Mesenchymal stem cell (in vitro differentiated cells and primary cell): ENCODE data around the gene SCFD2.

ENCODE experiments used
- DNase-seq: peaks from one replicate; pipeline ENCODE4 v3.0.0-alpha.2; 2013
- H2AFZ ChIP-seq: one replicate; pipeline ENCODE4 v1.6.1; 2013; ENCODE audit warnings: low read depth, mild to moderate bottlenecking, control low read depth, inconsistent platforms, low read length, moderate library complexity
- H2AK5ac ChIP-seq: 2 replicates; pipeline ENCODE4 v1.6.1; 2013; ENCODE audit warnings: low read length, moderate library complexity, mild to moderate bottlenecking, inconsistent platforms; ENCODE audit not compliant: severe bottlenecking
- H2BK120ac ChIP-seq: one replicate; pipeline ENCODE4 v1.6.1; 2013; ENCODE audit warnings: low read depth, mild to moderate bottlenecking, inconsistent platforms, low read length, moderate library complexity
- H2BK12ac ChIP-seq, 2 experiments: one replicate each; pipeline ENCODE4 v1.6.1; 2013; ENCODE audit warnings: inconsistent platforms in 2 of 2, low read length in 2 of 2, mild to moderate bottlenecking in 2 of 2, moderate library complexity in 2 of 2, control low read depth in 1 of 2
- H2BK15ac ChIP-seq: one replicate; pipeline ENCODE4 v1.6.1; 2013; ENCODE audit warnings: mild to moderate bottlenecking, low read depth, inconsistent platforms; ENCODE audit not compliant: poor library complexity, severe bottlenecking
- H2BK5ac ChIP-seq: 2 replicates; pipeline ENCODE4 v1.6.1; 2013; ENCODE audit warnings: low read depth, mild to moderate bottlenecking, low read length, control low read depth, inconsistent platforms; ENCODE audit not compliant: poor library complexity, severe bottlenecking
- H3K14ac ChIP-seq, 2 experiments: one replicate each; pipeline ENCODE4 v1.6.1; 2013; ENCODE audit warnings: inconsistent platforms in 2 of 2, low read length in 2 of 2, control low read depth in 1 of 2, mild to moderate bottlenecking in 1 of 2, moderate library complexity in 1 of 2
- H3K18ac ChIP-seq, 2 experiments: one replicate each; pipeline ENCODE4 v1.6.1; 2013; ENCODE audit warnings: inconsistent platforms in 2 of 2, low read length in 2 of 2, control low read depth in 1 of 2, low read depth in 1 of 2, mild to moderate bottlenecking in 1 of 2
- H3K23ac ChIP-seq, 2 experiments: one replicate each; pipeline ENCODE4 v1.6.1; 2013; ENCODE audit warnings: inconsistent platforms in 2 of 2, low read length in 2 of 2, mild to moderate bottlenecking in 2 of 2, moderate library complexity in 2 of 2, control low read depth in 1 of 2
- H3K27ac ChIP-seq: 2 replicates; pipeline ENCODE4 v1.5.1; 2013; ENCODE audit warnings: mild to moderate bottlenecking, moderate library complexity, low read length, control low read depth, inconsistent platforms; ENCODE audit not compliant: poor library complexity, severe bottlenecking
- H3K27me3 ChIP-seq, 2 experiments: 2 replicates each; pipeline versions ENCODE4 v1.6.1 to v1.7.0; 2013; ENCODE audit warnings: low read length in 2 of 2, mild to moderate bottlenecking in 2 of 2, moderate library complexity in 2 of 2, control low read depth in 1 of 2, inconsistent platforms in 1 of 2; ENCODE audit not compliant: control insufficient read depth in 1 of 2, insufficient read depth in 1 of 2
- H3K36me3 ChIP-seq, 2 experiments: 2 replicates each; pipeline versions ENCODE4 v1.6.1 to v1.7.0; 2013; ENCODE audit warnings: low read length in 2 of 2, control low read depth in 1 of 2, inconsistent platforms in 1 of 2, low read depth in 1 of 2, mild to moderate bottlenecking in 1 of 2; ENCODE audit not compliant: insufficient read depth in 2 of 2, control insufficient read depth in 1 of 2
- H3K4ac ChIP-seq, 2 experiments: one replicate each; pipeline ENCODE4 v1.6.1; 2013; ENCODE audit warnings: inconsistent platforms in 2 of 2, low read length in 2 of 2, mild to moderate bottlenecking in 2 of 2, moderate library complexity in 2 of 2, control low read depth in 1 of 2, low read depth in 1 of 2
- H3K4me1 ChIP-seq: 2 replicates; pipeline ENCODE4 v1.6.1; 2013; ENCODE audit warnings: low read depth, low read length, control low read depth; ENCODE audit not compliant: control insufficient read depth, insufficient read depth
- H3K4me2 ChIP-seq: 2 replicates; pipeline ENCODE4 v1.6.1; 2013; ENCODE audit warnings: low read length, mild to moderate bottlenecking, inconsistent platforms; ENCODE audit not compliant: poor library complexity, severe bottlenecking
- H3K4me3 ChIP-seq, 2 experiments: 2 replicates each; pipeline versions ENCODE4 v1.5.1 to v1.7.0; 2013; ENCODE audit warnings: low read length in 2 of 2, mild to moderate bottlenecking in 2 of 2, control low read depth in 1 of 2, low read depth in 1 of 2; ENCODE audit not compliant: insufficient read depth in 1 of 2
- H3K79me1 ChIP-seq: replicated peaks from 2 replicates; pipeline ENCODE4 v1.6.1; 2013; ENCODE audit warnings: mild to moderate bottlenecking, control low read depth, low read length, inconsistent platforms; ENCODE audit not compliant: poor library complexity, severe bottlenecking
- H3K9ac ChIP-seq: 2 replicates; pipeline ENCODE4 v1.7.0; 2013; ENCODE audit warnings: mild to moderate bottlenecking, low read length, moderate library complexity
- H3K9me3 ChIP-seq: 2 replicates; pipeline ENCODE4 v1.7.0; 2013; ENCODE audit warnings: mild to moderate bottlenecking, low read length; ENCODE audit not compliant: control insufficient read depth
- H4K8ac ChIP-seq: one replicate; pipeline ENCODE4 v1.6.1; 2013; ENCODE audit warnings: inconsistent platforms, mild to moderate bottlenecking, low read length, moderate library complexity
- H4K91ac ChIP-seq: one replicate; pipeline ENCODE4 v1.6.1; 2013; ENCODE audit warnings: mild to moderate bottlenecking, low read length, inconsistent platforms
- WGBS: methylation state at CpG from one replicate; pipeline ENCODE4 v1.1.7; 2013; ENCODE audit warnings: mixed read lengths; 5-methylcytosine and 5-hydroxymethylcytosine counted together

Gene SCFD2

GRCh38 chr4:53026233-53026632 is 339.6 kb downstream of the SCFD2 start:
- Histone ChIP-seq H3K9me3 (no peaks in the 10 kb centered on the region), H3K36me3 (no peaks in the 10 kb centered on the region), H3K4ac (no peak overlapping the region), H3K4me1 (no peaks in the 10 kb centered on the region), H2BK12ac (peak overlapping the region in 1 of 2 experiments; percentile 66), H2AFZ (no peak overlapping the region), H3K27me3 (no peaks in the 10 kb centered on the region), H3K79me1 (peaks cover 4% of the 10 kb centered on the region), H4K8ac (peak overlapping the region; percentile 13), H2AK5ac (no peak overlapping the region), H3K4me2 (no peak overlapping the region), H3K18ac (no peak overlapping the region), H3K9ac (no peak overlapping the region), H2BK15ac (no peak overlapping the region), H2BK5ac (no peak overlapping the region), H3K27ac (no peak overlapping the region), H4K91ac (no peak overlapping the region), H3K4me3 (no peak overlapping the region), H2BK120ac (no peak overlapping the region), H3K14ac (no peak overlapping the region), H3K23ac (no peak overlapping the region)
- DNase-seq = no peak
- 50% methylated on average over 2 of the region's 2 CpGs for WGBS

GRCh38 chr4:53023677-53024299 is 342.1 kb downstream of the SCFD2 start:
- Histone ChIP-seq H3K4me1 (no peaks in the 10 kb centered on the region), H3K4ac (no peak overlapping the region), H3K9ac (no peak overlapping the region), H3K9me3 (no peaks in the 10 kb centered on the region), H3K36me3 (no peaks in the 10 kb centered on the region), H2AK5ac (no peak overlapping the region), H2BK120ac (no peak overlapping the region), H3K4me3 (no peak overlapping the region), H2BK5ac (no peak overlapping the region), H3K27me3 (no peaks in the 10 kb centered on the region), H2BK12ac (no peak overlapping the region), H3K79me1 (peaks cover 2% of the 10 kb centered on the region), H3K14ac (no peak overlapping the region), H2BK15ac (no peak overlapping the region), H3K4me2 (no peak overlapping the region), H2AFZ (no peak overlapping the region), H4K8ac (no peak overlapping the region), H3K27ac (no peak overlapping the region), H3K23ac (no peak overlapping the region), H4K91ac (no peak overlapping the region), H3K18ac (peak overlapping the region in 1 of 2 experiments; percentile 21)
- no peak for DNase-seq
- WGBS = 92% methylated on average over 3 of the region's 3 CpGs

- no peak overlapping the region for H2AFZ ChIP-seq
- H4K91ac ChIP-seq = no peak overlapping the region
- peak overlapping the region; percentile 0 for H2BK120ac ChIP-seq
- H3K79me1 ChIP-seq = peaks cover 2% of the 10 kb centered on the region
- no peak overlapping the region for H4K8ac ChIP-seq
- H3K4me3 ChIP-seq = no peak overlapping the region
- H3K27ac ChIP-seq = no peak overlapping the region
- no peaks in the 10 kb centered on the region for H3K9me3 ChIP-seq
- 83% methylated on average over 1 of the region's 2 CpGs for WGBS
- H3K14ac ChIP-seq = no peak overlapping the region
- H3K27me3 ChIP-seq = no peaks in the 10 kb centered on the region
- H3K23ac ChIP-seq = no peak overlapping the region
- no peak for DNase-seq
- H2BK12ac ChIP-seq = no peak overlapping the region
- no peaks in the 10 kb centered on the region for H3K36me3 ChIP-seq
- no peak overlapping the region for H3K4ac ChIP-seq
- H3K4me1 ChIP-seq = no peaks in the 10 kb centered on the region
- no peak overlapping the region for H2BK15ac ChIP-seq
- no peak overlapping the region for H2AK5ac ChIP-seq
- no peak overlapping the region for H3K9ac ChIP-seq
- H2BK5ac ChIP-seq = no peak overlapping the region
- no peak overlapping the region for H3K18ac ChIP-seq
- no peak overlapping the region for H3K4me2 ChIP-seq
Measured at GRCh38 chr4:53022513-53023100, 343.3 kb downstream of the SCFD2 start.

- H2AFZ ChIP-seq = no peak overlapping the region
- H2BK120ac ChIP-seq = no peak overlapping the region
- H3K36me3 ChIP-seq = no peaks in the 10 kb centered on the region
- H3K9me3 ChIP-seq = no peaks in the 10 kb centered on the region
- H2BK15ac ChIP-seq = no peak overlapping the region
- H3K4me2 ChIP-seq = no peak overlapping the region
- H4K8ac ChIP-seq = no peak overlapping the region
- H2AK5ac ChIP-seq = no peak overlapping the region
- H3K27me3 ChIP-seq = no peaks in the 10 kb centered on the region
- H2BK12ac ChIP-seq = peak overlapping the region in 1 of 2 experiments; percentile 3
- H2BK5ac ChIP-seq = no peak overlapping the region
- no peak overlapping the region for H3K14ac ChIP-seq
- no peak for DNase-seq
- peak overlapping the region; percentile 46 to 54 for H3K18ac ChIP-seq
- no peak overlapping the region for H3K4me3 ChIP-seq
- H4K91ac ChIP-seq = peak overlapping the region; percentile 75
- no peak overlapping the region for H3K23ac ChIP-seq
- 100% methylated on average over 1 of the region's 2 CpGs for WGBS
- no peak overlapping the region for H3K27ac ChIP-seq
- H3K9ac ChIP-seq = no peak overlapping the region
- no peaks in the 10 kb centered on the region for H3K4me1 ChIP-seq
- H3K4ac ChIP-seq = no peak overlapping the region
- peaks cover 2% of the 10 kb centered on the region for H3K79me1 ChIP-seq
Measured at GRCh38 chr4:53021754-53022512, 343.9 kb downstream of the SCFD2 start.
